Liver (tissue), 3 donors: ENCODE results near the gene STXBP6.

Experiments
- GABPA ChIP-seq, 2 donors: IDR thresholded peaks in 1 of 2; conservative IDR thresholded peaks in 1 of 2; 2 replicates each; pipeline ENCODE4 v1.6.1; 2016; ENCODE audit warnings: antibody characterized with exemption in 2 of 2, mild to moderate bottlenecking in 1 of 2, moderate library complexity in 1 of 2
- NR2F2 ChIP-seq: IDR thresholded peaks from 2 replicates; pipeline ENCODE4 v1.6.1; 2016; ENCODE audit warnings: antibody characterized with exemption
- RAD21 ChIP-seq, 2 donors: IDR thresholded peaks; 2 replicates each; pipeline ENCODE4 v1.6.1; 2016; ENCODE audit warnings: antibody characterized with exemption in 2 of 2, mild to moderate bottlenecking in 2 of 2
- YY1 ChIP-seq: IDR thresholded peaks from 2 replicates; pipeline ENCODE4 v1.6.1; 2016; ENCODE audit warnings: antibody characterized with exemption, mild to moderate bottlenecking
- TF ChIP-seq, protein P1 (sequence below): fragments of 150-350 bp; IDR thresholded peaks from 2 replicates; pipeline ENCODE4 v1.5.1; 2017; ENCODE audit warnings: improper control_type of control experiment, low read depth, low read length; ENCODE audit not compliant: missing input control
- TF ChIP-seq, protein P2 (sequence below): IDR thresholded peaks from 2 replicates; pipeline ENCODE4 v1.6.1; 2016; ENCODE audit warnings: antibody characterized with exemption
- donor health status: healthy.
- donor health status: healthy.

DNA sequence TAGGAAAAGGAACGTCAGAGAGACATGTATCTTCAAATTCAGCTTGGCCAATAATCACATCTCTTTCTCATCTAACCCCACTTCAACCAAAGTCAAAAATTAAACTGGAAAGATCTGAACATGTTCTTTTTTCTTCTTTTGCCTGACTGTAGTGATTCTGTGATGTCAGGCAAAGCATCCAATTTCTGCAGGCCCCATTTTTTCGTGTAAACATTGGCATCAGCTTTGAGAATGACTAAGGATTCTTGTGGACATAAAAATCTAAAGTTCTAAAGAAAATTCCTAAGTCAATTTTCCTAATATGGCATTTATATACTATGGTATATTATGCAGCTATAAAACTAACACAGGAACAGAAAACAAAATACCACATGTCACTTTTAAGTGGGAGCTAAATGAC lies 89.1 kb downstream of the STXBP6 start:
- TF ChIP-seq RAD21 (IDR thresholded peaks at IDR 0.05), result no peak
- TF ChIP-seq YY1, result no peak
- TF ChIP-seq NR2F2, result no peak
- TF ChIP-seq GABPA (IDR thresholded peaks at IDR 0.05 in 1 of 2, conservative IDR thresholded peaks at IDR 0.05 in 1 of 2), result no peak
- TF ChIP-seq, protein P1, sequence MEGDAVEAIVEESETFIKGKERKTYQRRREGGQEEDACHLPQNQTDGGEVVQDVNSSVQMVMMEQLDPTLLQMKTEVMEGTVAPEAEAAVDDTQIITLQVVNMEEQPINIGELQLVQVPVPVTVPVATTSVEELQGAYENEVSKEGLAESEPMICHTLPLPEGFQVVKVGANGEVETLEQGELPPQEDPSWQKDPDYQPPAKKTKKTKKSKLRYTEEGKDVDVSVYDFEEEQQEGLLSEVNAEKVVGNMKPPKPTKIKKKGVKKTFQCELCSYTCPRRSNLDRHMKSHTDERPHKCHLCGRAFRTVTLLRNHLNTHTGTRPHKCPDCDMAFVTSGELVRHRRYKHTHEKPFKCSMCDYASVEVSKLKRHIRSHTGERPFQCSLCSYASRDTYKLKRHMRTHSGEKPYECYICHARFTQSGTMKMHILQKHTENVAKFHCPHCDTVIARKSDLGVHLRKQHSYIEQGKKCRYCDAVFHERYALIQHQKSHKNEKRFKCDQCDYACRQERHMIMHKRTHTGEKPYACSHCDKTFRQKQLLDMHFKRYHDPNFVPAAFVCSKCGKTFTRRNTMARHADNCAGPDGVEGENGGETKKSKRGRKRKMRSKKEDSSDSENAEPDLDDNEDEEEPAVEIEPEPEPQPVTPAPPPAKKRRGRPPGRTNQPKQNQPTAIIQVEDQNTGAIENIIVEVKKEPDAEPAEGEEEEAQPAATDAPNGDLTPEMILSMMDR, result no peak
- TF ChIP-seq, protein P2, sequence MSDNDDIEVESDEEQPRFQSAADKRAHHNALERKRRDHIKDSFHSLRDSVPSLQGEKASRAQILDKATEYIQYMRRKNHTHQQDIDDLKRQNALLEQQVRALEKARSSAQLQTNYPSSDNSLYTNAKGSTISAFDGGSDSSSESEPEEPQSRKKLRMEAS, result no peak
